HepG2 (cell line): Measurements from ENCODE around the gene CCDC178. TPM values are rescaled to one million over a fixed set of nuclear protein-coding genes. Genes with fewer than 3 reads are reported as not detected.

Experiments
- ATAC-seq: fragments of 200-7000 bp; cut with Tn5 transposase; 3 replicates; pipeline ENCODE4 v1.9.1; 2020; ENCODE audit warnings: mild to moderate bottlenecking, moderate library complexity
- BruUV-seq: library from RNA; stranded (reverse); fragments of 400-500 nt; replicated peaks from 2 replicates; lab custom pipeline; 2021; lab: Mats Ljungman, UMichigan
- CTCF ChIA-PET: fragments of 300-600 bp; formaldehyde crosslinking; extraction: SDS; loops from one replicate; lab custom pipeline; 2021; ENCODE audit warnings: low total read pairs, inconsistent platforms, low intra/inter-chr PET ratio; lab: Yijun Ruan, JAX
- POLR2A ChIA-PET: fragments of 350-600 bp; sonication (Branson Sonifier 250); formaldehyde crosslinking; loops from one replicate; lab custom pipeline; 2020; ENCODE audit warnings: antibody characterized with exemption, inconsistent platforms; lab: Yijun Ruan, JAX
- DNase-seq: peaks from one replicate; pipeline ENCODE4 v3.0.0-alpha.2; 2015; ENCODE audit warnings: low spot score
- FAIRE-seq: peaks from 3 replicates; lab custom pipeline; 2011; peaks lifted over from hg19 to GRCh38; lab: Jason Lieb, UNC
- H2AFZ ChIP-seq: one replicate; pipeline ENCODE4 v1.6.1; 2011; ENCODE audit warnings: low read length, inconsistent platforms
- H3K27ac ChIP-seq: fragments of 300-600 bp; 3 replicates; pipeline ENCODE4 v1.8.0; 2011; ENCODE audit warnings: mixed run types, mild to moderate bottlenecking, mixed read lengths, low read length, inconsistent platforms; ENCODE audit not compliant: insufficient read depth; ENCODE audit errors: extremely low read length
- H3K27me3 ChIP-seq, 2 experiments: fragments of 200-600 bp in 1 of 2; 2 replicates in 1 of 2; 3 replicates in 1 of 2; pipeline versions ENCODE4 v1.6.0 to v1.8.0; 2011; ENCODE audit warnings: low read length in 2 of 2, mild to moderate bottlenecking in 2 of 2, moderate library complexity in 2 of 2, inconsistent platforms in 1 of 2; ENCODE audit not compliant: insufficient read depth in 2 of 2, control insufficient read depth in 1 of 2
- H3K36me3 ChIP-seq, 2 experiments: fragments of 200-600 bp in 1 of 2; replicated peaks in 1 of 2; 2 replicates in 1 of 2; 3 replicates in 1 of 2; pipeline versions ENCODE4 v1.5.1 to v1.8.0; 2011; ENCODE audit warnings: low read length in 2 of 2, inconsistent platforms in 1 of 2; ENCODE audit not compliant: insufficient read depth in 2 of 2, control insufficient read depth in 1 of 2
- H3K4me1 ChIP-seq: 2 replicates; pipeline ENCODE4 v1.5.1; 2012; ENCODE audit warnings: low read length, inconsistent platforms; ENCODE audit not compliant: insufficient read depth
- H3K4me2 ChIP-seq: 2 replicates; pipeline ENCODE4 v1.6.0; 2011; ENCODE audit warnings: low read depth, low read length, inconsistent platforms
- H3K4me3 ChIP-seq, 3 experiments: fragments of 200-600 bp in 1 of 3; sonication (generic), shearing (Covaris generic) in 1 of 3; replicated peaks in 1 of 3; 2 replicates each; pipeline ENCODE4 v1.5.1; 2011 to 2016; ENCODE audit warnings: low read length in 3 of 3, inconsistent platforms in 2 of 3, low read depth in 2 of 3, mild to moderate bottlenecking in 2 of 3, control low read depth in 1 of 3, mixed read lengths in 1 of 3; ENCODE audit not compliant: insufficient read depth in 1 of 3
- H3K79me2 ChIP-seq: one replicate; pipeline ENCODE4 v1.6.1; 2011; ENCODE audit warnings: low read length, inconsistent platforms; ENCODE audit not compliant: insufficient read depth
- H3K9ac ChIP-seq: 2 replicates; pipeline ENCODE4 v1.6.0; 2011; ENCODE audit warnings: mild to moderate bottlenecking, low read depth, low read length, inconsistent platforms; ENCODE audit not compliant: insufficient read depth
- H3K9me3 ChIP-seq: 2 replicates; pipeline ENCODE4 v1.5.1; 2012; ENCODE audit warnings: mild to moderate bottlenecking, low read length
- H4K20me1 ChIP-seq: 2 replicates; pipeline ENCODE4 v1.6.0; 2011; ENCODE audit warnings: inconsistent platforms, mild to moderate bottlenecking, low read length, moderate library complexity; ENCODE audit not compliant: insufficient read depth
- CHD2 ChIP-seq: IDR thresholded peaks from 2 replicates; pipeline ENCODE4 v1.6.1; 2011; ENCODE audit warnings: low read depth, low read length, improper control_type of control experiment
- DNMT1 ChIP-seq: sonication (generic); formaldehyde crosslinking; IDR thresholded peaks from 2 replicates; pipeline ENCODE4 v1.5.1; 2020; ENCODE audit warnings: mild to moderate bottlenecking, missing genetic modification reagents
- DPF2 ChIP-seq: sonication (generic); formaldehyde crosslinking; IDR thresholded peaks from 2 replicates; pipeline ENCODE4 v1.4.0; 2020; ENCODE audit warnings: mild to moderate bottlenecking, low read depth, missing genetic modification reagents, borderline replicate concordance
- MZF1 ChIP-seq: sonication (generic); formaldehyde crosslinking; IDR thresholded peaks from 2 replicates; pipeline ENCODE4 v1.8.1; 2023; ENCODE audit warnings: mild to moderate bottlenecking, missing genetic modification reagents, borderline replicate concordance
- PHF8 ChIP-seq: sonication (generic); formaldehyde crosslinking; IDR thresholded peaks from 2 replicates; pipeline ENCODE4 v1.5.0; 2020; ENCODE audit warnings: missing genetic modification reagents
- SIN3B ChIP-seq: fragments of 150-350 bp; IDR thresholded peaks from 2 replicates; pipeline ENCODE4 v1.6.1; 2014; ENCODE audit warnings: low read length
- SNAPC2 ChIP-seq: sonication (generic); formaldehyde crosslinking; IDR thresholded peaks from 2 replicates; pipeline ENCODE4 v1.8.1; 2022; ENCODE audit warnings: mild to moderate bottlenecking, missing genetic modification reagents
- TSC22D2 ChIP-seq: sonication (generic); formaldehyde crosslinking; IDR thresholded peaks from 2 replicates; pipeline ENCODE4 v1.5.1; 2020; ENCODE audit warnings: missing genetic modification reagents, mild to moderate bottlenecking, borderline replicate concordance
- ZNF264 ChIP-seq: sonication (generic); formaldehyde crosslinking; IDR thresholded peaks from 2 replicates; pipeline ENCODE4 v1.4.0; 2020; ENCODE audit warnings: missing genetic modification reagents
- ZNF772 ChIP-seq: sonication (generic); formaldehyde crosslinking; IDR thresholded peaks from 2 replicates; pipeline ENCODE4 v1.5.0; 2020; ENCODE audit warnings: mild to moderate bottlenecking, missing genetic modification reagents
- ZNF775 ChIP-seq: sonication (generic); formaldehyde crosslinking; IDR thresholded peaks from 2 replicates; pipeline ENCODE4 v1.4.0; 2020; ENCODE audit warnings: missing genetic modification reagents, mild to moderate bottlenecking, moderate library complexity, borderline replicate concordance
- in situ Hi-C: cut with HindIII; loops from 2 replicates; pipeline ENCODE4 v1.10.0; 2017; ENCODE audit warnings: low pct_unique_long_range_greater_than_20kb; ENCODE audit not compliant: extremely low pct_ligation_motif_present
- intact Hi-C: fragments of 100-400 bp; cut with micrococcal nuclease; formaldehyde crosslinking; loops from one replicate; pipeline ENCODE4 v1.10.0; 2022; ENCODE audit not compliant: unreplicated experiment
- polyA plus RNA-seq, 8 experiments: library from polyadenylated mRNA; depleted of rRNA in 3 of 8; stranded (reverse) in 7 of 8; unstranded in 1 of 8; fragments of >200 nt; fragmentation: Illumina TruSeq in 4 of 8; extraction: Trizol in 4 of 8; gene quantifications; 2 replicates each; pipeline versions ENCODE4 v1.2.1 to v1.2.3, GENCODE V29; 2011 to 2016; ENCODE audit warnings: low read depth in 4 of 8, missing spikeins in 1 of 8, mixed read lengths in 1 of 8; ENCODE audit not compliant: insufficient read depth in 1 of 8
- total RNA-seq, 5 experiments: library from RNA; depleted of rRNA; stranded (reverse); fragments of >200 nt; fragmentation: Illumina TruSeq; extraction: Trizol; gene quantifications; 2 replicates each; pipeline ENCODE4 v1.2.3, GENCODE V29; 2016; ENCODE audit warnings: low read depth in 1 of 5
- TF ChIP-seq, protein P1 (sequence below): sonication (generic); formaldehyde crosslinking; IDR thresholded peaks from 2 replicates; pipeline ENCODE4 v1.4.0; 2020; ENCODE audit warnings: missing genetic modification reagents, mild to moderate bottlenecking, borderline replicate concordance
- TF ChIP-seq, protein P2 (sequence below): sonication (generic); formaldehyde crosslinking; IDR thresholded peaks from 2 replicates; pipeline ENCODE4 v1.4.0; 2020; ENCODE audit warnings: missing genetic modification reagents, borderline replicate concordance
- TF ChIP-seq, protein P3 (sequence below): sonication (generic); formaldehyde crosslinking; IDR thresholded peaks from 2 replicates; pipeline ENCODE4 v1.5.0; 2020; ENCODE audit warnings: missing genetic modification reagents

Gene CCDC178
- total and polyA plus RNA-seq, 2 of the 13 experiments (the other 11 are each of a cell fraction or from before 2014, with no cell fraction given) = not detected

DNA sequence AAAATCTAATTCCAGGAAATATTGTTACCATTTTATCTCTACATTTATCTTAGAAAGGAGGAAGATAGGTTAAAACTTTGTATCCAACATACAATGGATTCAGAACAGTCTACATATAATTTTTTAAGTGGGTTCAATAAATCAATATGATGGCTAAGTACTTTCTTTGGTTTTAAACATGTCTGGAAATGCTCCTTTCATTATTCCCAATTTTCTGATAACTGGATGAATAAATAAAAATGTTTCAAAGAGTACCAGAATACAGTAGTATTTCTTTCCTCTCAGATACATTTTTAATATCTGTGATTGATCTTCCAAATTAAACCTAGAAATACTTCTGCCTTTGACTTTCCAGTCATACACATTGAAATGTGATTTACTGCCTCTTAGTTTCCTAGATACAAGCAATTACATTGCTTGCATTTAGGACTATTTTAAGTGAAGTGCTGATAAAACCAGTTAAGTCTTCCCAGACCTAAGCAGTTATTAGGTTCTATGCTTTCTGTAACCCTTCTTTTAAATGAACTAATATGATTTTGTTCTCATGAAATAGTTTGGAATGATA, 283.5 kb downstream of the CCDC178 start:
- no peaks in the 10 kb centered on the region for H3K36me3 ChIP-seq
- H3K4me2 ChIP-seq = no peak overlapping the region
- POLR2A ChIA-PET = no interaction called here
- no peaks in the 10 kb centered on the region for H3K4me1 ChIP-seq
- in situ Hi-C loops = no loop called here
- CTCF ChIA-PET = no interaction called here
- FAIRE-seq (no peak), ATAC-seq (no peak), DNase-seq (no peak)
- intact Hi-C loops = no loop called here
- H4K20me1 ChIP-seq = no peaks in the 10 kb centered on the region
- TF ChIP-seq ZNF264 = no peak
- TF ChIP-seq, protein P1, sequence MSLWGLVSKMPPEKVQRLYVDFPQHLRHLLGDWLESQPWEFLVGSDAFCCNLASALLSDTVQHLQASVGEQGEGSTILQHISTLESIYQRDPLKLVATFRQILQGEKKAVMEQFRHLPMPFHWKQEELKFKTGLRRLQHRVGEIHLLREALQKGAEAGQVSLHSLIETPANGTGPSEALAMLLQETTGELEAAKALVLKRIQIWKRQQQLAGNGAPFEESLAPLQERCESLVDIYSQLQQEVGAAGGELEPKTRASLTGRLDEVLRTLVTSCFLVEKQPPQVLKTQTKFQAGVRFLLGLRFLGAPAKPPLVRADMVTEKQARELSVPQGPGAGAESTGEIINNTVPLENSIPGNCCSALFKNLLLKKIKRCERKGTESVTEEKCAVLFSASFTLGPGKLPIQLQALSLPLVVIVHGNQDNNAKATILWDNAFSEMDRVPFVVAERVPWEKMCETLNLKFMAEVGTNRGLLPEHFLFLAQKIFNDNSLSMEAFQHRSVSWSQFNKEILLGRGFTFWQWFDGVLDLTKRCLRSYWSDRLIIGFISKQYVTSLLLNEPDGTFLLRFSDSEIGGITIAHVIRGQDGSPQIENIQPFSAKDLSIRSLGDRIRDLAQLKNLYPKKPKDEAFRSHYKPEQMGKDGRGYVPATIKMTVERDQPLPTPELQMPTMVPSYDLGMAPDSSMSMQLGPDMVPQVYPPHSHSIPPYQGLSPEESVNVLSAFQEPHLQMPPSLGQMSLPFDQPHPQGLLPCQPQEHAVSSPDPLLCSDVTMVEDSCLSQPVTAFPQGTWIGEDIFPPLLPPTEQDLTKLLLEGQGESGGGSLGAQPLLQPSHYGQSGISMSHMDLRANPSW (CRISPR knock-in tag) = no peak
- no peak for TF ChIP-seq ZNF772 (CRISPR knock-in tag)
- TF ChIP-seq SIN3B = no peak
- TF ChIP-seq MZF1 = no peak
- TF ChIP-seq DNMT1 = no peak
- TF ChIP-seq TSC22D2 (CRISPR knock-in tag) = no peak
- no peak for TF ChIP-seq CHD2
- TF ChIP-seq PHF8 (CRISPR knock-in tag) = no peak
- TF ChIP-seq, protein P2, sequence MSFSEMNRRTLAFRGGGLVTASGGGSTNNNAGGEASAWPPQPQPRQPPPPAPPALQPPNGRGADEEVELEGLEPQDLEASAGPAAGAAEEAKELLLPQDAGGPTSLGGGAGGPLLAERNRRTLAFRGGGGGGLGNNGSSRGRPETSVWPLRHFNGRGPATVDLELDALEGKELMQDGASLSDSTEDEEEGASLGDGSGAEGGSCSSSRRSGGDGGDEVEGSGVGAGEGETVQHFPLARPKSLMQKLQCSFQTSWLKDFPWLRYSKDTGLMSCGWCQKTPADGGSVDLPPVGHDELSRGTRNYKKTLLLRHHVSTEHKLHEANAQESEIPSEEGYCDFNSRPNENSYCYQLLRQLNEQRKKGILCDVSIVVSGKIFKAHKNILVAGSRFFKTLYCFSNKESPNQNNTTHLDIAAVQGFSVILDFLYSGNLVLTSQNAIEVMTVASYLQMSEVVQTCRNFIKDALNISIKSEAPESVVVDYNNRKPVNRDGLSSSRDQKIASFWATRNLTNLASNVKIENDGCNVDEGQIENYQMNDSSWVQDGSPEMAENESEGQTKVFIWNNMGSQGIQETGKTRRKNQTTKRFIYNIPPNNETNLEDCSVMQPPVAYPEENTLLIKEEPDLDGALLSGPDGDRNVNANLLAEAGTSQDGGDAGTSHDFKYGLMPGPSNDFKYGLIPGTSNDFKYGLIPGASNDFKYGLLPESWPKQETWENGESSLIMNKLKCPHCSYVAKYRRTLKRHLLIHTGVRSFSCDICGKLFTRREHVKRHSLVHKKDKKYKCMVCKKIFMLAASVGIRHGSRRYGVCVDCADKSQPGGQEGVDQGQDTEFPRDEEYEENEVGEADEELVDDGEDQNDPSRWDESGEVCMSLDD (CRISPR knock-in tag) = no peak
- TF ChIP-seq DPF2 (CRISPR knock-in tag) = no peak
- TF ChIP-seq SNAPC2 (CRISPR knock-in tag) = no peak
- TF ChIP-seq ZNF775 = no peak
- TF ChIP-seq, protein P3, sequence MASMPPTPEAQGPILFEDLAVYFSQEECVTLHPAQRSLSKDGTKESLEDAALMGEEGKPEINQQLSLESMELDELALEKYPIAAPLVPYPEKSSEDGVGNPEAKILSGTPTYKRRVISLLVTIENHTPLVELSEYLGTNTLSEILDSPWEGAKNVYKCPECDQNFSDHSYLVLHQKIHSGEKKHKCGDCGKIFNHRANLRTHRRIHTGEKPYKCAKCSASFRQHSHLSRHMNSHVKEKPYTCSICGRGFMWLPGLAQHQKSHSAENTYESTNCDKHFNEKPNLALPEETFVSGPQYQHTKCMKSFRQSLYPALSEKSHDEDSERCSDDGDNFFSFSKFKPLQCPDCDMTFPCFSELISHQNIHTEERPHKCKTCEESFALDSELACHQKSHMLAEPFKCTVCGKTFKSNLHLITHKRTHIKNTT (CRISPR knock-in tag) = no peak
- no peaks in the 10 kb centered on the region for H3K9me3 ChIP-seq
- H3K27me3 ChIP-seq = no peaks in the 10 kb centered on the region
- no peak overlapping the region for H3K27ac ChIP-seq
- H3K79me2 ChIP-seq = no peaks in the 10 kb centered on the region
- no peak overlapping the region for H3K4me3 ChIP-seq
- no TSS peak for BruUV-seq
- no peak overlapping the region for H3K9ac ChIP-seq
- H2AFZ ChIP-seq = no peak overlapping the region
